Right renal cortex interstitium (tissue), 3 donors: ENCODE measurements around the gene ATOSA. TPM values are rescaled to one million over a fixed set of nuclear protein-coding genes. Genes with fewer than 3 reads are reported as not detected.

Experiments used
- DNase-seq, 3 donors: peaks; one replicate each; pipeline ENCODE4 v3.0.0-alpha.2; 2013; ENCODE audit warnings: low read depth in 3 of 3, low spot score in 2 of 3
- polyA plus RNA-seq, 3 donors: library from polyadenylated mRNA; unstranded; fragments of 120-200 nt; gene quantifications; one replicate each; pipeline ENCODE4 v1.2.1, GENCODE V29; 2013; ENCODE audit not compliant: insufficient read length in 3 of 3

ATOSA gene
- polyA plus RNA-seq, 3 donors: 35.6 to 41.9 (median 39.6) TPM

DNA sequence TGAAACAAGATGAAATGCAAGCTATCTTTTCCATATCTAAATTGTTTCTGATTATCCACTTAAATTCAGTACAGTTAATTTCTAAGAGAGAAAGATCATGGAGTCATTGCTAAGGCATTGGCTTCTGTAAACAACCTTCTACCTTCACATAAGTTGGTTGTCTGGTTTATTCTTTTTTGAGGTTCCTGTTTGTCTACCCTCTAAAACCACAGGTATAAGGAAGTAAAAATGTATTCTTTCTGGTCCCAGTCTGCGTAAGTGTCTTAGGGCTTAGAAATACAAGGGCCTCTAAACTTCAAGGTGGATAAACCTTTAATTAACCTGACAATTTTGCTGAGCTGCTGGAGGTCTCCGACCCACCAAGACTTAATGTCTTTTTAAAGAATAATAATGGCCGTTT is 3.6 kb upstream of the ATOSA start:
- no peak for DNase-seq

DNA sequence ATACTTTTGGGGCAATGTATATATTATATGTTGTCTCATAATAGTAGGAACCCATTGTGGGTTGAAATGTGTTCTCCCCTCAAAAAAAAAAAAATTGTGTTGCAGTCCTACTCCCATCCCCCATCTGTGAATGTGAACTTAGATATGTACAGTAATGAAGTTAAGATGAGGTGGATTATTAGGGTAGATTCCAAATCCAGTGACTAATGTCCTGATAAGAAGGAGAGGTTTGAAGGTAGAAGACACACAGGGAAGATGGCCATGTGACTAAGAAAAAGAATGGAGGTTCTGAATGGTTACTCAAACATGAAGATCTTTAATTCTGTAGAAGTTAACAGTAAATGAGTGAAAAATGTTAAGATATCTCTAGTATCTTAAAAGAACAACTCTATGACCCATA is 3.0 kb upstream of the ATOSA start:
- DNase-seq: no peak

DNA sequence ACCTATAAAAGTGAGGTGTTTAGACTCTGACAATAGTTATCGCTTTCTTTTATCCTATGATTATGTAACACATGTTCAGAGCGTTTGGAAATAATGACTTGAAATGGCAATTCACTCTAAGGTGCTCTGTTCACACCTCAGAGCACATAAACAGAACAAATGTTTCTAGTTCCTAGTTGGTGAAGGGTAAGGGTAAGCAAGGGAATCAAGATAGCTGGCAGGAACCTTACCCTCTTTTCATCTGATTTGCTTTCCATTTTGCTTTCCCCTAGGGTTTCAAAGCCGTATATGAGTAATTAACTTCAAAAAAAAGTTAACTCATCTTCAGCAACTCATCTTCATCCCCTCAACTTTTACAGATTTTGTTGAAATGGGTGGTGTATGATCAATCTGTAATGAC is 2.3 kb upstream of the ATOSA start:
- DNase-seq: no peak

DNA sequence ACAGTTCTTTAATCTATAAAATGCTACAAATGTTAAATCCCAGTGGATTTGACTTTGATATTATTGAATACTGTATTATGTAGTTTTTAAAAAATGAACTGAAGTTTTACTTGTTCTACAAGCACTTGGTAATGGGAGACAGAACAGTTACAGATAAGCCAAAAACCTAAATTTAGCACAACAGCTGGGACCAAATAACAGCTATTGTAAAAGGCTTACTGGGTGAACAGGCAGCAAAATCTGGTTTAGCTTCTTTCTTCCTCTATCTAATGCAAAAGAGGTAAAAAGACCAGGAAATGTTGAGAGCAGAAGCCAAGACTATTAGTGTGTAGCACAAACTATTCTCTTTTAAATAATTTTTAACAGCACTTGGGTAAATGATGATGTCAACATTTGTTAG is 1.6 kb upstream of the ATOSA start:
- no peak for DNase-seq

DNA sequence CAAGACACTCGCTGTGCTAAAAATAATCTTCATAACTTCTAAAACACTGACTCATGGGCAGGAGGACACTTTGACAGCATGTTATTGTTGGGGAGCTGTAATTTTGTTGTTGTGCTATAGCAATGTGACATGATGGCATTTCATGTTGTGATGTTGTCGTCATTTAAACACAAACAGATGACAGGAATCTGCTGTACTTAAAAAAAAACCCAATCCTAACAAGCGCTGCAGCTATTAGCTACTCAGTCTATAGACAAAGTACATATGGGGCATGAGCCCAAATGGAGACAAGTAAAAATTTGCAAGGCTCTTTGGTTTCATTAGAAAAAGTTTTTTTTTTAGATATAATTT is 828 bp upstream of the ATOSA start:
- DNase-seq: peak in 1 of 3 donors; percentile 10

DNA sequence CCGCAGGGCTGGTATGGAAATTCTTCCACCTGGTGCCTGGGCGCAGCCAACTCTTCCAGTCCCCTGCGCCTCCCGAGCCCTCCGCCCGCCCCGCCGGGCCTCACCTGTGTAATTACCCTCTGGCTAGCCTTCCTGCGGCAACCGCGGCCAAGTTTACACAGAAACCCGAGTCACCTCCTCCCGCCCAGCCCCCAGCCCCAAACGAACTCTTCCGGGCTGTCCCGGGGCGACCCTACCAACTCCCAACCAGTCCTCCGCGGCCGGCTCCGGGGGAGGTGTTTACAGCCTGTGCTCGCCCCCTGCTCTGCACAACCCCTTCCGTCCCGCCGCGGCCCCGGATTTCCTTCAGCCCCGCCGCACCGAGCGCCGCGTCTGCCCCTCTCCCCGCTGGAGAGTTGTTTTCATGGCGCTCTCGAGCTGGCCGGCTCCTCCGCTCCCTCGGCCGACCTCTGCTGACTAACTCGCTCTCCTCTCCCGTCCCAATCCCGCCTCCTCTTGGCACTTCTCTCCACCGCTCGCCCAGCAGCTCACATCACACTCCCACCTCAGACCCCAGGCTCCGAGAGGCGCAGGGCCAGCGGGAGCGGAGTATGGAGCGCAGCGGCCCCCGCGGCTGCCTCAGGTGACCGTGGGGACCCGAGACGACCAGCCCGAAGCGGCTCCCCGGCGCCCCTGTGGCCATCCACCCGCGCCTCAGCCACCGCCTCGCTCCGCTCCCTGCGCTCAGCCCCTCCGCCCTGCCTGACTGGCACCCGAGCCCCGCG is 538 bp downstream of the ATOSA start:
- peak; percentile 38 to 55 (median 41) for DNase-seq

DNA sequence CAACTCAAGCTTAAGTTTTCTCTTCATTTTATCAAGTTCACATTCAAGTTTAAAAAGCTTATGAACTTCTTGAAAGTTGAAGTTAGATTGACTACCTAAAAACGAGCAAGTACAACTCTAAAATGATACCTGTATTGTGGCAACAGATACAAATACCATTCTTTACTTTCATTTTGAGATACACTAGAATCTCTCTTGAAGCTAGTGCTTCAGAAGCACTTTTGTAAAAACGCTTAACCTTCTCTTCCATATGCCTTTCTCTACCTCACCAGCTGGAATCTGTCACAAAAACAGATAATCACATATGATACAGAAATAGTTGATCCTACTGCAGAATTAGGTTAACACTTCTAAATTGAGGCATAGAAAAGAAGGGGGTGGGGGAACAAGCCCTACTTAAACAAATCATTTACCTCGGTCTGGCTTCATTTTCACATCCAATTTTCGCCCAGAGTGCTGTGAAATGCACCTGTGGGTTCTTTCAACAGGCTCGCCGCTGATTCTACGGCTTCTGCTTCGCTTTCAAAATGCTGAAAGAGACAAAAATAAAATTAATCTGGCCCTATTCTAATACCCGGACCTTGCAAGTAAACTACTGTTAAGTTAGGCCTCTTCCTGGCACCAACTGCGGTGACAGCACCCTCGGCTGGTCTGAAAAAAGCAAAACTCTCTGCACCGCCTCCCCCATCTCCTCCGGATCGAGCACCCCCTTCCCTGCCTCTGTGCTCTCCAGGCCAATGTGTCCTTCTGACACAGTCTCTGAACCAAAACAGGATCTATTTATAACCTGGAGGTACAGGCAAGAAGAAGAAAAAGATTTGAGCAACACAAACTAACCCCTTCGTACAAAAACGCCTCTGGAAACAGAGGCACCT is 1.4 kb downstream of the ATOSA start:
- DNase-seq: peak; percentile 41 to 51 (median 44)

DNA sequence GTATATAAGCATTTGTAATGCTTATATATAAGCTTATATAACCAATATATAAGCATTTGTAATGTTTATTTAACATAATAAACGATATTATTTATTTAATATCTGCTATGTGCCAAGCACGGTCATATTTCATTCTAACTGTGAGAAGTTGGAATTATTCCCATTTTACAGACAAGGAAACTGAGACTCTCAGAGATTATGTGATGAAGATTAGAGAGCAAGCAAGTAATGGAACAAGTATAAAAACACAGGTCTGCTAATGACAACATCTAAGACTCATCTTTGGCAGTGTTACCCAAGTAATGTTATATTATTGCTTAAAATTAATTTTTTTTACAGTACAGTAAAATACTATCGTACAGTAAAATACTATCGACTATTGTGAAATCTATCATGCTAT is 4.4 kb downstream of the ATOSA start:
- no peak for DNase-seq

DNA sequence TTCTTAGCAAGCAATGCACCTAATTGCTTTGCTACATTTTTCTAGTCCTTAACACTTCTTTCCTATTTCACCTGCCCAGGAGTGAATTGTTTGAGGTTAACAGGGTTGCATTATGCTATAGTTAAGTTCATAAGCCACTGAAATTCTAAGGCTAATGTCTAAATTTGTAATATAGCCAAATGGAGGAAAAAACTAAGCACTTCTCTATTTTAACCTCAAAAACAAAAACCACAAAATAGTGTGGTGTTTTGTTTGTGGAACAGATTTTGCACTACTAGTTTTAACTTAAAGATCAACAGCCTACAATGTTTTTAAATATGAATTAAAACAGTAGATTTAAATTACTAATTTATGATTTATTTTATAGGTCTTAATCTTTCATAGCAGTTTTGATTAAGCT is 5.5 kb downstream of the ATOSA start:
- DNase-seq: no peak

DNA sequence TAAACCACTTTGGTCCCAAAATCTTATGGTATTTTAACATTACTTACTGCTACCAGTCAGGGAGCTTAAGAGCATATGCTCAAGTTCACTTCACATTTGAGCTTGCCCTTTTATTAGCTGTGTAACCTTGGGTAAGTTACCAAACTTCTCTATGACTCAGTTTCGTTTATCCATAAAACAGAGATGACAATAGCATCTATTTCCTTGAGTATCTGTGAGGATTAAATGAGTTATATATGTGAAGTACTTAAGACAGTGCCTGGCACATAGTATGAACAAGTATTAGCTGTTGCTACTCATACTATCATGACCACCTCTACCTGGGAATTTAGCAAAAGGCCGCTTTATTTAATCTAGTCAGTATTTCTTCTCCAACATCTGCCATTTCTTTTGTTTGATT is 5.9 kb downstream of the ATOSA start:
- no peak for DNase-seq

DNA sequence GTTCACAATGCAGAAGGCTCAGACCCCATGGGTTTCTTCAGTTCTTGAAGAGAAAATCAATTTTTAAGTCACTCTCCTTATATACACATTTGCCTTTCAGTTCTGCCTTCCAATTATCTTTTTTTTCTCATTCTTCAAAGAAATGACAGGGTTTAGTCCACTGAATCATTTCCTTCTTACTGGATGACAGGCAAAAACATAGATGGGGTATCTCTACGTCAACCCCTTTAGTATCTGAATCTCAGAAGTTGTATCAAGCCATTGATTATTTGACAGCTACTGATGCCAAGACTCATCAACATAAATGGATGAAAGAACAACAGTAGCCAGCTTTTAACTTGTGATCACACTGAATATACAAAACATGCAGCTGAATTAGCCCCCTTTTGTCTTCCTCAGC is 6.5 kb downstream of the ATOSA start:
- DNase-seq: no peak

DNA sequence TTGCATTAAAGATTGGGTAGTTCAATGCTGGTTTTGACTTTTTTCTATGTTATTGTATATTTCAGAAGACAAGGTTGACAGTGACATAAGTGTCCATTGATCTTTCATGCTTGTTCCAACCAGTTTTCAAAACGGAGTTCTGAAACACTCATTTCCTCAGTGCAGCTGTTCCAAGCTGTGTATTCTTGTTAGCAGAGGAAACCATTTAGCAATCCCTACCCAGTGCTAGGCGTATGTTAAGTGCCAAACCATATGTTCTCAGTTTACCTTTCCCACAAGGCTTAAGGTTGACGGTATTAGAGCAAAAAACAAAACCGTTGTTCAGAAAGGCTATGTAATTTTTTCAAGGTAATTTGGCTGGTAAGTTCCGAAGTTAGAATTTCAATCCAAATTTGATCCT is 9.1 kb downstream of the ATOSA start:
- DNase-seq: no peak

DNA sequence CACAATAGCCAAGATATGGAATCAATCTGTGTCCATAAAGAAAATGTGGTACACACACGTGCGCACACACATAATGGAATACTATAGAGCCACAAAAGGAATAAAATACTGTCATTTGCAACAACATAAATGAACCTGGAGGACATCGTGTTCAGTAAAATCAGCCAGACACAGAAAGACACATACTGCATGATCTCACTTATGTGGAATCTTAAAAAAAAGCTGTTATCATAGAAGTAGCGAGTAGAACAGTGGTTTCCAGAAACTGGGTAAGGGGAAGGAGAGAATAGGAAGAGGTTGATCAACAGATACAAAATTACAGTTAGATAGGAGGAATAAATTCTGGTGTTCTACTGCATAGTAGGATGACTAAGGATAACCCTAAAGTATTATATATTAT is 11.1 kb downstream of the ATOSA start:
- DNase-seq: no peak

DNA sequence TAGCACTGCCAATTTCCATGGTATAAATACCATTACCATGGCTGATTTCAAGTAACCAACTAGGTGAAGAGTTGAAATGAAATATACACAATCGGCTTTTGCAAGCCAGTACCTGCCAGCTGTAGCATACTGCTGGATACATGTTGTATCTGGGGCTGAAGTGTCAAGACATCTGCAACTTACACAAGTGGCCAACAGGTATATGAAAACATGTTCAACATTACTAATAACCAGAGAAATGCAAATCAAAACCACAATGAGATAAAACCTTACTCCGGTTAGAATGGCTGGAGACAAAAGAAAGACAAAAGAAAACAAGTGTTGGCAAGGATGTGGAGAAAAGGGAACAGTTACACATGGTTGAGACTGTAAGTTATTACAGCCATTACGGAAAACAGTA is 11.6 kb downstream of the ATOSA start:
- no peak for DNase-seq

DNA sequence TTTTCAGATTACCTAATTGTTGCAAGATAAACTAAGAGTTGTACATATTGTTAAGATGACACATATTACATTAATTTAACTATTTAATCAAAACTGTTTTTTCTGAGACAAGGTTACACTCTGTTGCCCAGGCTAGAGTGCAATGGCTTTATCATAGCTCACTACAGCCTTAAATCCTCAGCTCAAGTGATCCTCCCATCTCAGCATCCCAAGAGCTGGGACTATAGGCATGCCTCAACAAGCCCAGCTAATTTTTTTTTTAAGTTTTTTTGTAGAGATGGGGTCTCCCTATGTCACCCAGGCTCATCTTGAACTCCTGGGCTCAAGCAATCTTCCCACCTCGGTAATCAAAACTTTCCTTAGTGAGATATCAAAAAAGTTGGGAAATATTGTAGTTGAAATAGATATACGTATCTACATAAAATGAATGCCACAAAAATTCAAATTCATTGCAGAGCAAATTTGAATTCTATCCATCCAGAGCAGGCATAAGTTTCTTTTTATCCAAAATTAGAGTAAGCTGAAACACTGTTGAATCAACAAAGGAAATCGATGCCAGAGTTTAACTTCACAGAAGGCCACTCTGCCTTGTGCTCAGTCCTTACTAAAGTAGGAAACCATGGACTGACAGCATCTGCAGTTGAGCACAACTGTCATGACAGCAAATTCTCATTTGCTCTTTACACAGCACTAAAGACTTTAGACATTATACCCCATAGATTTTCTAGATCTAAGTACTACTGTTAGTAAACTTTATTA is 15.5 kb downstream of the ATOSA start:
- no peak for DNase-seq

DNA sequence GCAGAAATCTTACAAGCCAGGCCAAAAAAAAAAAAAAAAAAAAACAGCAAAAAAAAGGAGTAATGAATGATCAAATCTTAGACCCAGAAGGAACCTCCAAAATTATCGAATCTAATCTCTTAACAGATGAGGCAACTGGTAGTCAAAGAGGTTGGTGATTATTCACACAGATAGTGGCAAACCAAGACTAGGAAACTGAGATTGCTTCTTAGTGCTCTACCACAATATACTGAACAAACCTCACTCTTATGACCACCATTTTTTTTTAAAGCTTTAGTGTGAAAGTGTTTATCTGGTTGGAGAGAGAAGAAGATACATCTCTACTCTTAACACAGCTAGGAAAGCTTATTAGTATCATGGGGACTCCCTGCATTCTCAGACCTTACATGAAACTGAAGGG is 17.3 kb downstream of the ATOSA start:
- DNase-seq: no peak

DNA sequence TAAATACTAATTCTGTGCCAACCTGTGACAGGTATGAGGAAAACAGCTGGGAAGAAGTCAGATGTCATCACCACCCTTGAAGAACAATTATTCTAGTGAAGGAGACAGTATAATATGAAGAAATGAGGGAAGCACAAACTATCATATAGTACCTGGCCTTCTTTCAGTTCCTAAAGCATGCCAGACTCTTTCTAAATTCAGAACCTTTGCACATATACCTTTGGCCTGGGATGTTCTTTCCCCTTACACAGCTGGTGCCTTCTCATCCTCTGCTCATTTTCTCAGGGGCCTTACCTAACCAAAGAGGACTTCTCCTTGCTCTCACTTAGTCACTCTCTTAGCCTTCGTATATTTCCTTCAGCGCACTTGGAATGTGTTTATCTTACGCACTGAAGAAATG is 19.0 kb downstream of the ATOSA start:
- no peak for DNase-seq

DNA sequence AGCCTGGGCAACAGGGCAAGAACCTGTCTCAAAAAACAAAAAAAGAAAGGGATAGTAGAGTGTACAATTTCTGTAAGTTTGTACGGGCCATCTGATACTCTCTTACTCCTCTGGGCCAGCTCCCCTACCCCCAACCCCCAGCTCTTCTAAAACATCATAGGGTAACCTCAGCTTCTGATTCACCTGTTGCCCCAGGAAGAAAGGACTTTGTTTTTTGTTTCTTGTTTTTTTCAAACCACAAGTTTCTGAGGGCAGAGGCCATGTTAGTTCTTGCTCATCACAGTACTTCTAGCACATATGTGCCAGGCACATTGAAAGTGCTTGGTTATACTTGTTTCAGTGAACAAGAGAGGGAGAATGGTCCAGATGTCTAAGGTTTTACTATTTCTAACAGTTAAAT is 20.2 kb downstream of the ATOSA start:
- DNase-seq: no peak

DNA sequence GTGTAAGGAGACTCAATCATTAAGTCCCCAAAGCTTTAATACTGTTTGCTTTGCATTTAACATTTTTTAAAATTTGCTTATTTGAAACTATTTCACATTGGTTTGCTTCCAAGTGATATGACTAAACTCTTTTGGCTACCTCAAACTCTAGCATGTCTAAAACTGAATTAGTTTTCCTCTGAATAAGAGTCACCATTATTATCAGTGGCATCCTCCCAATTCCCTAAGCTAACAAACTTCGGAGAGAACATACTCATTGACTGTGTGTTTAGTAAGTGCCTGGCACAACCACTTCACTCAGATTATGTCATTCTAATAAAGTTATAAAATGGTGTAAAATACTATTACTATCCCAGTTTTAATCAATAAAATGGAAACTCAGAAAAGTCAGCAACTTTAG is 21.9 kb downstream of the ATOSA start:
- no peak for DNase-seq

DNA sequence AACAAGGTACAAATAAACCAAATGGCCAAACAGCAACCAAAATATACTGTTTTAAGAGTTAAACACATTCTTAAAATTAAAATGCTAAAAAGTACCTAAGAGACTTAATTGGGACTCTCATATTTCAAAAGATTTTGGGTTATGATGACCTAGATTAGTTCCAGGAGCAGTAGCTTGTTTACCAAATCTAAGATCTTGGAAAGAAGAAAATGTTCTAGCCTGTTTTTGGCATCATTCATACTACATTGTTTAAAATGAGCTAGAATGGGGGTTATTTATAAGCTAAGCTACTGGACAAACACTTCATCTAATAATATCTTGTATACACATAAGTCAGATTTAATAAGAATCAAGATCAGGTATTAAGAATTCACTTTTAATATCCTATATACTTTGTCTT is 22.8 kb downstream of the ATOSA start:
- DNase-seq: no peak

DNA sequence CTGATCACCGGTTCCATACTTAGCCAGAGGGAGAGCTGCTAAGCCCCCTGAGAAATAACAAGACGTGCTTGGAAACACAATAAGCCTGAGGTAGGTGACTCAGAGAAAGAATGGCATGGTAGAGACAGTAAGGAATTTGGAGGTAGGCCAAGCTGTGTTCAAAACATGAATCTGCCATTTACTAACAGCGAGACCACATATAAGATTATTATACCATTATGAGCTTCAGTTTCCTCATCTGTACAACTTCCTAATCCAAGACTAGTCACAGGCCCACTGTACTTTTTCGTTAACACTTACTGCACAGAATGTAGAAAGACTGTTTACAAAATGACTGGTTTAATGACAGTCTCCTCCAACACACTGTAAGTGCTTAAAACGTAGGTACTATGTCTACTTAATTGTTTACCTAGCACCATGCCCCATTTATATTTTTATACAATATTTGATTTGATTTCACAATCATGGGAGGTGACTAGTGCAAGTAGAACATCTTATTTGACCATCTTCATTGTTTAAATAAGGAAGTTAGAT is 25.7 kb downstream of the ATOSA start:
- no peak for DNase-seq
